GM23338 (cell line): ENCODE results near the gene SHISAL1. TPM values are rescaled to one million over a fixed set of nuclear protein-coding genes. Genes with fewer than 3 reads are reported as not detected.

ENCODE experiments used
- ATAC-seq: fragments of 200-7000 bp; cut with Tn5 transposase; 3 replicates; pipeline ENCODE4 v1.9.1; 2020
- DNase-seq: peaks from one replicate; pipeline ENCODE4 v3.0.0-alpha.2; 2015; ENCODE audit warnings: low spot score
- H2AFZ ChIP-seq: fragments of 200-600 bp; sonication (generic); 2 replicates; pipeline ENCODE4 v1.8.0; 2016; ENCODE audit warnings: antibody characterized with exemption, mild to moderate bottlenecking, moderate library complexity
- H3F3A ChIP-seq: fragments of 200-600 bp; sonication (generic); replicated peaks from 2 replicates; pipeline ENCODE4 v1.8.0; 2017; ENCODE audit warnings: antibody characterized with exemption, mixed run types, low read depth
- H3K27ac ChIP-seq: fragments of 200-600 bp; sonication (generic); 2 replicates; pipeline ENCODE4 v1.6.1; 2016; ENCODE audit warnings: low read depth
- H3K27me3 ChIP-seq: fragments of 200-600 bp; sonication (generic); 2 replicates; pipeline ENCODE4 v1.8.0; 2016; ENCODE audit warnings: mild to moderate bottlenecking, mixed run types, moderate library complexity; ENCODE audit not compliant: insufficient read depth
- H3K36me3 ChIP-seq: fragments of 200-600 bp; sonication (generic); 2 replicates; pipeline ENCODE4 v1.8.0; 2016; ENCODE audit warnings: mild to moderate bottlenecking; ENCODE audit not compliant: insufficient read depth
- H3K4me1 ChIP-seq: fragments of 200-600 bp; sonication (generic); 2 replicates; pipeline ENCODE4 v1.8.0; 2016; ENCODE audit warnings: mild to moderate bottlenecking, moderate library complexity; ENCODE audit not compliant: insufficient read depth
- H3K4me2 ChIP-seq: fragments of 200-600 bp; sonication (generic); 2 replicates; pipeline ENCODE4 v1.7.1; 2017; ENCODE audit warnings: mixed run types
- H3K4me3 ChIP-seq: fragments of 200-600 bp; sonication (generic); 2 replicates; pipeline ENCODE4 v1.6.1; 2016; ENCODE audit warnings: mixed run types
- H3K79me2 ChIP-seq: fragments of 200-600 bp; sonication (generic); replicated peaks from 2 replicates; pipeline ENCODE4 v1.8.0; 2017; ENCODE audit warnings: mild to moderate bottlenecking; ENCODE audit not compliant: insufficient read depth
- H3K9me2 ChIP-seq: fragments of 200-600 bp; sonication (generic); 2 replicates; pipeline ENCODE4 v1.8.0; 2017; ENCODE audit not compliant: insufficient read depth
- H4K20me1 ChIP-seq: fragments of 200-600 bp; sonication (generic); replicated peaks from 2 replicates; pipeline ENCODE4 v1.8.0; 2017; ENCODE audit warnings: mild to moderate bottlenecking; ENCODE audit not compliant: insufficient read depth
- H3K27ac Mint-ChIP-seq: 2 replicates; pipeline ENCODE4 v1.8.0; 2020; ENCODE audit warnings: inconsistent platforms, mild to moderate bottlenecking, moderate library complexity, mixed read lengths
- H3K27me3 Mint-ChIP-seq: 3 replicates; pipeline ENCODE4 v1.8.0; 2022; ENCODE audit warnings: low read depth, mild to moderate bottlenecking, moderate library complexity, mixed read lengths, inconsistent platforms; ENCODE audit not compliant: insufficient read depth, poor library complexity
- H3K36me3 Mint-ChIP-seq: 3 replicates; pipeline ENCODE4 v1.8.0; 2021; ENCODE audit warnings: low read depth, mild to moderate bottlenecking, inconsistent platforms, moderate library complexity, mixed read lengths
- H3K4me1 Mint-ChIP-seq: 3 replicates; pipeline ENCODE4 v1.8.0; 2020; ENCODE audit warnings: mild to moderate bottlenecking, inconsistent platforms, mixed read lengths
- H3K4me3 Mint-ChIP-seq: 3 replicates; pipeline ENCODE4 v1.8.0; 2021; ENCODE audit warnings: moderate library complexity, mild to moderate bottlenecking, inconsistent platforms, mixed read lengths
- H3K9me3 Mint-ChIP-seq: 3 replicates; pipeline ENCODE4 v1.8.0; 2020; ENCODE audit warnings: moderate library complexity, mild to moderate bottlenecking, inconsistent platforms, mixed read lengths
- CREB1 ChIP-seq: fragments of 250-450 bp; sonication (Bioruptor Pico); IDR thresholded peaks from 2 replicates; pipeline ENCODE4 v1.5.0; 2020; ENCODE audit warnings: low read depth, mild to moderate bottlenecking, moderate library complexity
- EZH2 ChIP-seq: fragments of 200-600 bp; sonication (generic); IDR thresholded peaks from one replicate; pipeline ENCODE4 v1.8.0; 2017; ENCODE audit warnings: antibody characterized with exemption, mild to moderate bottlenecking, low read depth; ENCODE audit not compliant: unreplicated experiment
- EZH2phosphoT487 ChIP-seq: fragments of 200-600 bp; sonication (generic); IDR thresholded peaks from one replicate; pipeline ENCODE4 v1.8.1; 2018; ENCODE audit warnings: antibody characterized with exemption; ENCODE audit not compliant: unreplicated experiment
- STAT1 ChIP-seq: IDR thresholded peaks from one replicate; pipeline ENCODE4 v1.6.1; 2016; ENCODE audit warnings: antibody characterized with exemption; ENCODE audit not compliant: unreplicated experiment
- ZNF114 ChIP-seq: fragments of 250-450 bp; sonication (Bioruptor Pico); IDR thresholded peaks from 2 replicates; pipeline ENCODE4 v1.5.0; 2020; ENCODE audit warnings: mild to moderate bottlenecking, moderate library complexity
- ZNF331 ChIP-seq: fragments of 250-450 bp; sonication (Bioruptor Pico); IDR thresholded peaks from 2 replicates; pipeline ENCODE4 v1.5.0; 2020; ENCODE audit warnings: low read depth, mild to moderate bottlenecking, moderate library complexity
- polyA plus RNA-seq: library from polyadenylated mRNA; unstranded; fragments of >200 nt; fragmentation: Nextera tagmentation; extraction: Ambion mirVana; gene quantifications from 2 replicates; pipeline ENCODE4 v1.2.1, GENCODE V29; 2016
- total RNA-seq: library from RNA; depleted of rRNA; stranded (reverse); fragments of >200 nt; shearing (Covaris generic); gene quantifications from 2 replicates; pipeline ENCODE4 v1.2.3, GENCODE V29; 2014
- TF ChIP-seq, protein P1 (sequence below): IDR thresholded peaks from 2 replicates; pipeline ENCODE4 v1.6.1; 2016; ENCODE audit warnings: antibody characterized with exemption
- TF ChIP-seq, protein P2 (sequence below), 2 experiments: fragments of 200-600 bp in 1 of 2; sonication (generic) in 1 of 2; conservative IDR thresholded peaks; 2 replicates each; pipeline versions ENCODE4 v1.5.1 to v1.6.1; 2016 to 2017; ENCODE audit warnings: antibody characterized with exemption in 2 of 2, low read depth in 2 of 2, mild to moderate bottlenecking in 2 of 2, moderate library complexity in 1 of 2
- TF ChIP-seq, protein P3 (sequence below): IDR thresholded peaks from one replicate; pipeline ENCODE4 v1.6.1; 2018; ENCODE audit warnings: antibody characterized with exemption; ENCODE audit not compliant: unreplicated experiment
- TF ChIP-seq, protein P4 (sequence below): fragments of 250-450 bp; sonication (Bioruptor Pico); IDR thresholded peaks from 2 replicates; pipeline ENCODE4 v1.5.0; 2020; ENCODE audit warnings: mild to moderate bottlenecking, moderate library complexity

The SHISAL1 gene
- total and polyA plus RNA-seq, 2 experiments from 2014 or later, result 0.71 to 3.4 TPM

DNA sequence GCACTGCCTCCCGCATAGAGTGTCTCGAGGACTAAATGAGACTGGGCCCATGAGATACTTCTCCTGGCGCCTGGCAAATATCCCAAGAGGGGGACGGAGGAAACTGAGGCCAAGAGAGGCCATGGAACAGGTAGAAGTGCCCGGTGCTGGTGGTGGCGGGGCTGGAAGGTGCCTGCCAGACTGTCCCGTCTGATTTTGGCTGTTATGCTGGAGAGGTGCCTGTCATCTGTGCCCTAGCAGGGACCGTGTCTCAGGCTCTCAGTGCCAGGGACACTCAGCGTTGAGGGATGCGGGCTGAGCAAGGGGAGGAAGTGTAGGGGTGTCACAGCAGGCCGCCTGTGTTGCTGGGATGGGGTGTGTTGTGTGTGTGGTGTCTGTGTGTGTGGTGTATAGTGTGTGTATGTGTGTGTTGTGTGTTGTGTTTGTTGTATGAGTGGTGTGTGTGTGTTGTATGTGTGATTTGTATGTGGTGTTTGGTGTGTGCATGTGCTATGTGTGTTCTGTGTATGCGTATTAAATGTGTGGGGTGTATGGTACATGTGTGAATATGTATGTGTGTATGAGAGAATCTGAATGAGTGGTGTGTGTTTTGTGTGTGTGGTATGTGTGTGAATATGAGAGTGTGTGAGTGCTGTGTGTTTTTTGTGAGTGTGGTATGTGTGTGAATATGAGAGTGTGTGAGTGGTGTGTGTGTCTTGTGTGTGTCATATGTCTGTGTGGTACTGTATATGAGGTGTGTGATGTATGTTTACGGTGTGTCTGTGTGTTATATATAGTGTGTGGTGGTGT is 21.3 kb upstream of the SHISAL1 start:
- Mint-ChIP-seq H3K36me3 (no peaks in the 10 kb centered on the region; the same call in 2 of the 3 replicates), H3K27me3 (peaks cover 21% of the 10 kb centered on the region), H3K4me1 (peaks cover 23% of the 10 kb centered on the region), H3K27ac (no peak overlapping the region), H3K4me3 (no peak overlapping the region), H3K9me3 (no peaks in the 10 kb centered on the region; the same call in 2 of the 3 replicates)
- Histone ChIP-seq H3K27me3 (peaks cover 31% of the 10 kb centered on the region), H3K9me2 (no peaks in the 10 kb centered on the region), H2AFZ (no peak overlapping the region), H4K20me1 (no peaks in the 10 kb centered on the region), H3K27ac (no peak overlapping the region), H3F3A (0 out of 2 replicates have a peak, but pooled peaks cover 6% of the 10 kb centered on the region), H3K4me2 (no peak overlapping the region), H3K4me1 (peaks cover 11% of the 10 kb centered on the region), H3K4me3 (no peak overlapping the region), H3K36me3 (no peaks in the 10 kb centered on the region), H3K79me2 (no peaks in the 10 kb centered on the region)
- DNase-seq (no peak), ATAC-seq (no peak)
- TF ChIP-seq EZH2 (no peak), CREB1 (CRISPR knock-in tag) (no peak), EZH2phosphoT487 (no peak), STAT1 (no peak), ZNF114 (no peak), ZNF331 (CRISPR knock-in tag) (no peak)
- TF ChIP-seq, protein P1, sequence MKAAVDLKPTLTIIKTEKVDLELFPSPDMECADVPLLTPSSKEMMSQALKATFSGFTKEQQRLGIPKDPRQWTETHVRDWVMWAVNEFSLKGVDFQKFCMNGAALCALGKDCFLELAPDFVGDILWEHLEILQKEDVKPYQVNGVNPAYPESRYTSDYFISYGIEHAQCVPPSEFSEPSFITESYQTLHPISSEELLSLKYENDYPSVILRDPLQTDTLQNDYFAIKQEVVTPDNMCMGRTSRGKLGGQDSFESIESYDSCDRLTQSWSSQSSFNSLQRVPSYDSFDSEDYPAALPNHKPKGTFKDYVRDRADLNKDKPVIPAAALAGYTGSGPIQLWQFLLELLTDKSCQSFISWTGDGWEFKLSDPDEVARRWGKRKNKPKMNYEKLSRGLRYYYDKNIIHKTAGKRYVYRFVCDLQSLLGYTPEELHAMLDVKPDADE, result no peak
- TF ChIP-seq, protein P2, sequence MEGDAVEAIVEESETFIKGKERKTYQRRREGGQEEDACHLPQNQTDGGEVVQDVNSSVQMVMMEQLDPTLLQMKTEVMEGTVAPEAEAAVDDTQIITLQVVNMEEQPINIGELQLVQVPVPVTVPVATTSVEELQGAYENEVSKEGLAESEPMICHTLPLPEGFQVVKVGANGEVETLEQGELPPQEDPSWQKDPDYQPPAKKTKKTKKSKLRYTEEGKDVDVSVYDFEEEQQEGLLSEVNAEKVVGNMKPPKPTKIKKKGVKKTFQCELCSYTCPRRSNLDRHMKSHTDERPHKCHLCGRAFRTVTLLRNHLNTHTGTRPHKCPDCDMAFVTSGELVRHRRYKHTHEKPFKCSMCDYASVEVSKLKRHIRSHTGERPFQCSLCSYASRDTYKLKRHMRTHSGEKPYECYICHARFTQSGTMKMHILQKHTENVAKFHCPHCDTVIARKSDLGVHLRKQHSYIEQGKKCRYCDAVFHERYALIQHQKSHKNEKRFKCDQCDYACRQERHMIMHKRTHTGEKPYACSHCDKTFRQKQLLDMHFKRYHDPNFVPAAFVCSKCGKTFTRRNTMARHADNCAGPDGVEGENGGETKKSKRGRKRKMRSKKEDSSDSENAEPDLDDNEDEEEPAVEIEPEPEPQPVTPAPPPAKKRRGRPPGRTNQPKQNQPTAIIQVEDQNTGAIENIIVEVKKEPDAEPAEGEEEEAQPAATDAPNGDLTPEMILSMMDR (conservative IDR thresholded peaks at IDR 0.05; ENCODE audit: low read depth in 2 of 2), result no peak
- TF ChIP-seq, protein P3, sequence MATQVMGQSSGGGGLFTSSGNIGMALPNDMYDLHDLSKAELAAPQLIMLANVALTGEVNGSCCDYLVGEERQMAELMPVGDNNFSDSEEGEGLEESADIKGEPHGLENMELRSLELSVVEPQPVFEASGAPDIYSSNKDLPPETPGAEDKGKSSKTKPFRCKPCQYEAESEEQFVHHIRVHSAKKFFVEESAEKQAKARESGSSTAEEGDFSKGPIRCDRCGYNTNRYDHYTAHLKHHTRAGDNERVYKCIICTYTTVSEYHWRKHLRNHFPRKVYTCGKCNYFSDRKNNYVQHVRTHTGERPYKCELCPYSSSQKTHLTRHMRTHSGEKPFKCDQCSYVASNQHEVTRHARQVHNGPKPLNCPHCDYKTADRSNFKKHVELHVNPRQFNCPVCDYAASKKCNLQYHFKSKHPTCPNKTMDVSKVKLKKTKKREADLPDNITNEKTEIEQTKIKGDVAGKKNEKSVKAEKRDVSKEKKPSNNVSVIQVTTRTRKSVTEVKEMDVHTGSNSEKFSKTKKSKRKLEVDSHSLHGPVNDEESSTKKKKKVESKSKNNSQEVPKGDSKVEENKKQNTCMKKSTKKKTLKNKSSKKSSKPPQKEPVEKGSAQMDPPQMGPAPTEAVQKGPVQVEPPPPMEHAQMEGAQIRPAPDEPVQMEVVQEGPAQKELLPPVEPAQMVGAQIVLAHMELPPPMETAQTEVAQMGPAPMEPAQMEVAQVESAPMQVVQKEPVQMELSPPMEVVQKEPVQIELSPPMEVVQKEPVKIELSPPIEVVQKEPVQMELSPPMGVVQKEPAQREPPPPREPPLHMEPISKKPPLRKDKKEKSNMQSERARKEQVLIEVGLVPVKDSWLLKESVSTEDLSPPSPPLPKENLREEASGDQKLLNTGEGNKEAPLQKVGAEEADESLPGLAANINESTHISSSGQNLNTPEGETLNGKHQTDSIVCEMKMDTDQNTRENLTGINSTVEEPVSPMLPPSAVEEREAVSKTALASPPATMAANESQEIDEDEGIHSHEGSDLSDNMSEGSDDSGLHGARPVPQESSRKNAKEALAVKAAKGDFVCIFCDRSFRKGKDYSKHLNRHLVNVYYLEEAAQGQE, result no peak
- TF ChIP-seq, protein P4, sequence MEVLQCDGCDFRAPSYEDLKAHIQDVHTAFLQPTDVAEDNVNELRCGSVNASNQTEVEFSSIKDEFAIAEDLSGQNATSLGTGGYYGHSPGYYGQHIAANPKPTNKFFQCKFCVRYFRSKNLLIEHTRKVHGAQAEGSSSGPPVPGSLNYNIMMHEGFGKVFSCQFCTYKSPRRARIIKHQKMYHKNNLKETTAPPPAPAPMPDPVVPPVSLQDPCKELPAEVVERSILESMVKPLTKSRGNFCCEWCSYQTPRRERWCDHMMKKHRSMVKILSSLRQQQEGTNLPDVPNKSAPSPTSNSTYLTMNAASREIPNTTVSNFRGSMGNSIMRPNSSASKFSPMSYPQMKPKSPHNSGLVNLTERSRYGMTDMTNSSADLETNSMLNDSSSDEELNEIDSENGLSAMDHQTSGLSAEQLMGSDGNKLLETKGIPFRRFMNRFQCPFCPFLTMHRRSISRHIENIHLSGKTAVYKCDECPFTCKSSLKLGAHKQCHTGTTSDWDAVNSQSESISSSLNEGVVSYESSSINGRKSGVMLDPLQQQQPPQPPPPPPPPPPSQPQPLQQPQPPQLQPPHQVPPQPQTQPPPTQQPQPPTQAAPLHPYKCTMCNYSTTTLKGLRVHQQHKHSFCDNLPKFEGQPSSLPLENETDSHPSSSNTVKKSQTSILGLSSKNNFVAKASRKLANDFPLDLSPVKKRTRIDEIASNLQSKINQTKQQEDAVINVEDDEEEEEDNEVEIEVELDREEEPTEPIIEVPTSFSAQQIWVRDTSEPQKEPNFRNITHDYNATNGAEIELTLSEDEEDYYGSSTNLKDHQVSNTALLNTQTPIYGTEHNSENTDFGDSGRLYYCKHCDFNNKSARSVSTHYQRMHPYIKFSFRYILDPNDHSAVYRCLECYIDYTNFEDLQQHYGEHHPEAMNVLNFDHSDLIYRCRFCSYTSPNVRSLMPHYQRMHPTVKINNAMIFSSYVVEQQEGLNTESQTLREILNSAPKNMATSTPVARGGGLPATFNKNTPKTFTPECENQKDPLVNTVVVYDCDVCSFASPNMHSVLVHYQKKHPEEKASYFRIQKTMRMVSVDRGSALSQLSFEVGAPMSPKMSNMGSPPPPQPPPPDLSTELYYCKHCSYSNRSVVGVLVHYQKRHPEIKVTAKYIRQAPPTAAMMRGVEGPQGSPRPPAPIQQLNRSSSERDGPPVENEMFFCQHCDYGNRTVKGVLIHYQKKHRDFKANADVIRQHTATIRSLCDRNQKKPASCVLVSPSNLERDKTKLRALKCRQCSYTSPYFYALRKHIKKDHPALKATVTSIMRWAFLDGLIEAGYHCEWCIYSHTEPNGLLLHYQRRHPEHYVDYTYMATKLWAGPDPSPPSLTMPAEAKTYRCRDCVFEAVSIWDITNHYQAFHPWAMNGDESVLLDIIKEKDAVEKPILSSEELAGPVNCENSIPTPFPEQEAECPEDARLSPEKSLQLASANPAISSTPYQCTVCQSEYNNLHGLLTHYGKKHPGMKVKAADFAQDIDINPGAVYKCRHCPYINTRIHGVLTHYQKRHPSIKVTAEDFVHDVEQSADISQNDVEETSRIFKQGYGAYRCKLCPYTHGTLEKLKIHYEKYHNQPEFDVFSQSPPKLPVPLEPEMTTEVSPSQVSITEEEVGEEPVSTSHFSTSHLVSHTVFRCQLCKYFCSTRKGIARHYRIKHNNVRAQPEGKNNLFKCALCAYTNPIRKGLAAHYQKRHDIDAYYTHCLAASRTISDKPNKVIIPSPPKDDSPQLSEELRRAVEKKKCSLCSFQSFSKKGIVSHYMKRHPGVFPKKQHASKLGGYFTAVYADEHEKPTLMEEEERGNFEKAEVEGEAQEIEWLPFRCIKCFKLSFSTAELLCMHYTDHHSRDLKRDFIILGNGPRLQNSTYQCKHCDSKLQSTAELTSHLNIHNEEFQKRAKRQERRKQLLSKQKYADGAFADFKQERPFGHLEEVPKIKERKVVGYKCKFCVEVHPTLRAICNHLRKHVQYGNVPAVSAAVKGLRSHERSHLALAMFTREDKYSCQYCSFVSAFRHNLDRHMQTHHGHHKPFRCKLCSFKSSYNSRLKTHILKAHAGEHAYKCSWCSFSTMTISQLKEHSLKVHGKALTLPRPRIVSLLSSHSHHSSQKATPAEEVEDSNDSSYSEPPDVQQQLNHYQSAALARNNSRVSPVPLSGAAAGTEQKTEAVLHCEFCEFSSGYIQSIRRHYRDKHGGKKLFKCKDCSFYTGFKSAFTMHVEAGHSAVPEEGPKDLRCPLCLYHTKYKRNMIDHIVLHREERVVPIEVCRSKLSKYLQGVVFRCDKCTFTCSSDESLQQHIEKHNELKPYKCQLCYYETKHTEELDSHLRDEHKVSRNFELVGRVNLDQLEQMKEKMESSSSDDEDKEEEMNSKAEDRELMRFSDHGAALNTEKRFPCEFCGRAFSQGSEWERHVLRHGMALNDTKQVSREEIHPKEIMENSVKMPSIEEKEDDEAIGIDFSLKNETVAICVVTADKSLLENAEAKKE (CRISPR knock-in tag), result no peak
